ENCODE measurements around the gene FAM177A1.
"Not testable (repeated sequence)": the region's sequence is repeated elsewhere in the genome, so short reads cannot be mapped to it uniquely, and the experiment has no call there.

FAM177A1 gene, protein sequence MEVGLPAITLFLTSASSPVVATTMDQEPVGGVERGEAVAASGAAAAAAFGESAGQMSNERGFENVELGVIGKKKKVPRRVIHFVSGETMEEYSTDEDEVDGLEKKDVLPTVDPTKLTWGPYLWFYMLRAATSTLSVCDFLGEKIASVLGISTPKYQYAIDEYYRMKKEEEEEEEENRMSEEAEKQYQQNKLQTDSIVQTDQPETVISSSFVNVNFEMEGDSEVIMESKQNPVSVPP

DNA sequence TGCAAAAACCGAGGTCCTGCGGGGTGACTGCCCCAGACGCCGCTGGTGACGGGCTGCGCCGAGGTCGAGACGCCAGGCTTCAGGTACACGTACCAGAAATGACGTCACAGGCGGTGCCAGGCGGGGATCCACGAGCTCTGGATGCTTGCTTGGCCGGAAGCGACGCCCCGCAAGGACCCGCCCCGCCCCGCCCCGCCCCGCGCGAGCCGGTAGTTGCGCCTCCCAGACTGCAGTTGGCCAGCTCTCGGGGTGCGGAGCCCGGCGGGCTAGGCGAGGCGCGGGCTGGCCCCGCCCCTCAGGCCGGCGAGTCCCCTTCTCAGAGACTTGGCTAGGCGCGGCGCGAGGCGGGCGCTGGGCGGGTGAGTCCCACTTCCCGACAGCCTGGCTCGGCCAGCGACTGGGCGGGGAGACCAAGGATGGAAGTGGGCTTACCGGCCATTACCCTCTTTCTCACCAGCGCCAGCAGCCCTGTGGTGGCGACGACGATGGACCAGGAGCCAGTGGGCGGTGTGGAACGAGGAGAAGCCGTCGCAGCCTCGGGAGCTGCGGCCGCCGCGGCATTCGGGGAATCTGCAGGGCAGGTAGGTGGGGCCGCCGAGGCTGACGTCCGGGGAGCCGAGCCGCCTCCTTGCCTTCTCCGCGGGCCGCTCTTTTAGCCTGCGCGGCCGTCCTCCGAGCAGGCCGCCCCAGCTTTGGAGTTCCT lies at the start of gene FAM177A1:
Gene FAM177A1, plus strand, starts transcription at position 225 of the 703 bp plus-strand sequence. Its CDS starts 192 bp downstream, at position 417.
- DNase-seq, result peak; percentile 98

DNA sequence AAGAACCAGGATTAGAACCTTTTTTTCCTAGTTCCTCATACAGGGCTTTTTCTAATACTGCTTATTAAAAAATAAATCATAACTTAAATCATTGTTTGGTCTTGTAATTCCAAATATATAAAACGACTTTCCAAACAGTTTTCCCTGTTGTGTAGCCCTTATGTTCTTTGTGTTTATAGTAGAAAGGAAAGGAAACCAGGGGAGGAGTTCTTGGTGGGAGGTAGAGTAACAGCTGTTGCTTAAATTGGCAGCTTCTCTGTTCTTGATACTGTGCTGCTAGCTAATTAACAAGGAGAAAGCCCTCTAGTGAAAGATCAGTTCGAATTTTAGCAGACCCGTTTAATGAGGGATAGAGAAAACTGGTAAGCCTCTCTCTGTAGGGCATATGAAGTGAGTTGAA lies 48.3 kb upstream of the FAM177A1 start:
- no peak for DNase-seq

DNA sequence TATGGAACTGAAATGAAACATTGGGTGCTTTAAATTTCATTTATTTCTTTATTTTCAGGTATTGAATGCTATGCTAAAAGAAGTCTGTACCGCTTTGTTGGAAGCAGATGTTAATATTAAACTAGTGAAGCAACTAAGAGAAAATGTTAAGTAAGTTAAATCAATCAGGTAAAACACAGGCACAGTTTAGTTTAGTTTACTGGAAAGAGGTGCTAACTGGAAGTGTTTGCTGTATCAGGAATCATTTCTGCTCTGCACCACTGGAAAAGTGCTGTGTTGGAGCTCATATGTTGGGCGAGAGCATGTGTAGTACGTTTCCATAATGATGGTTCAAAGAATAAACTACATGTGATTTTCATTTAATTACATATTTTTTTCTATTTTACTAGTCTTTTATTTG lies 46.6 kb upstream of the FAM177A1 start:
- DNase-seq, result no peak

DNA sequence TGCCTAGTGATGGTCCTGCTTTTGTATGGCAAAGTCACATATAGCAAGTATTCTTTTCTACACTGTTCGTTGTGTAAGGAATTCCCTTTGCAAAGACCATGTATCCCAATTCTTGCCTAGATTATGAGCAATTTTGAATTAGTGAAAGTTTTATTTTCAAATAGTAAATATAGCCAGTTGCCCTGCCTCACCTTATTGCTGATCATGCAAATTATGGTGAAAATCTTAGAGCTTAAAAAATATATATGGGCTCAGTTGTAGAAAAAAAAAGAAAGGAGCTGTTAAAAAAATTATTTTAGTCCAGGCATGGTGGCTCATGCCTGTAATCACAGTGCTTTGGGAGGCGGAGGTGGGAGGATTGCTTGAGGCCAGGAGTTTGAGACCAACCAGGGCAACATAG lies 44.5 kb upstream of the FAM177A1 start:
- DNase-seq, result no peak

DNA sequence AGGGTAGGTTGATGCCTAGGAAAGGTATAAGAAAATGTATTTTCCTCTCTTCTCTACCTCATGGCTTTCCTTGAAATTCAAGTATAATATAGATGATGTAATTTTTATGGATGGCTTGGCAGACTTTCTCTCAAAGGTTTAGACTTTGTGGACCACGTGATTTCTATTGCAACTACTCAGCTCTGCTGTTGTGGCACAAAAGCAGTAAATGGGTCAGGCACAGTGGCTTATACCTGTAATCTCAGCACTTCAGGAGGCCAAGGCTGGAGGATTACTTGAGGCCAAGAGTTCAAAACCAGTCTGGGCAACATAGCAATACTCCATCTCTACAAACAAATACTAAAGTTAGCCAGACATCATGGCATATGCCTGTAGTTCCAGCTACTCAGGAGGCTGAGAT lies 41.2 kb upstream of the FAM177A1 start:
- DNase-seq, result no peak

DNA sequence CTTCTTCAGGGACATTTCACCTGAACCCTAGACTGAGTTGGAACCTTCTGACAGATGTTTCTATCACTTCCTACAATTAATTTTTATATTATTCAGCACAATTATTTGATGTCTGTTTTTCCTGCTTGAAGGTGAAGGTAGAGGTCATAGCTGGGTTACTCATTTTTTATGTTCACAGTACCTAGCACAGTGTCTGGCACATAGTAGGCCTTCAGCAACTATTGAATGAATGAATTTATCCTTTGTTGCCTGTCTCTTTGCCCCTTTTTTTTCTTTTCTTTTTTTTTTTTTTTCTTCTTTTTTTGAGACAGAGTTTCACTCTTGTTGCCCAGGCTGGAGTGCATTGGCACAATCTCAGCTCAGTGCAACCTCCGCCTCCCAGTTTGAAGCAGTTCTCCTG lies 29.5 kb upstream of the FAM177A1 start:
- DNase-seq, result no peak

DNA sequence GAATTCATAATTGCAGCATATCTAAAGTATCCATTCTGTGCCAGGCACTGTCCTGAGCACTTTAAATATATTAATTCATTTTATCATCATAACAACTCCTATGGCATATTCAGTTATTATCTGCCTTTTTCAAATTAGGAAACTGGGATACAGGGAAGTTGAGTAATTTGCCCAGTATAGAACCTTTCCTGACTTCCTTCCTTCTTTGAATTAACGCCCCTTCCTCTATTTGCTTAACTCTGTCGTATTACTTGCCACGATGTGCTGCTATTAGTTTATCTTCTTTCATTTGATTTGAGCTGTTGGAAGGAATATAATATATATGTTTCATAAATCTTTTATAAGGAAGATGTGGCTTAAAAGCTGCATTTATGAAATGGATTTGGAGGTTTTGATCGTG lies 25.4 kb upstream of the FAM177A1 start:
- no peak for DNase-seq

DNA sequence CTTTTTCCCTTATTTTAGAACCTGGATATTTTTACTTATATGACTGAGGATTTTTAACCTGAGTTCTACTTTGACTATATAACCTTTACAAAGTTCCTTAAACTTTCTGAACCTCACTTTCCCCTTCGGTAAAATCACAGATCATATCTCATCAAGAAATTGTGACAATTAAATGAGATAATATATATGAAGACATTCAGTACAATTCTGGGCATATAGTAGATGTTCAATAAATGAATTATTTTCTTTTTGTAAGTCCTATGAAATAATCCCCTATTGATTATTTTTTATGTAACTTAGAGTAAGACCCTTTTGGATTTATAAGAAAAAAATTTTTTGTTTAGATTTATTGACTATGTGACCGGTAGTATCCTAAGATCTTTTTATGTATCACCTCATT lies 17.6 kb upstream of the FAM177A1 start:
- DNase-seq, result no peak

DNA sequence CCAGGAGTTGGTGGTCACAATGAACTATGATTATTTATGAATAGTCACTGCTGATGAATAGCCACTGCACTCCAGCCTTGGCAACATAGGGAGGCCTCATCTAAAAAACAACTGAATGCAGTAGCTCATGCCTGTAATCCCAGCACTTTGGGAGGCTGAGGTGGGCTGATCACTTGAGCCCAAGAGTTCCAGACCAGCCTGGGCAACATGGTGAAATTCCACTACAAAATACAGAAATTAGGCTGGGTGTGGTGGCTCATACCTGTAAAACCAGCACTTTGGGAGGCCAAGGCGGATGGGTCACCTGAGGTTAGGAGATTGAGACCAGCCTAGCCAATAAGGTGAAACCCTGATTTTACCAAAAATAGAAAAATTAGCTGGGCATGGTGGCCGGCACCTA lies 13.5 kb upstream of the FAM177A1 start:
- no peak for DNase-seq

DNA sequence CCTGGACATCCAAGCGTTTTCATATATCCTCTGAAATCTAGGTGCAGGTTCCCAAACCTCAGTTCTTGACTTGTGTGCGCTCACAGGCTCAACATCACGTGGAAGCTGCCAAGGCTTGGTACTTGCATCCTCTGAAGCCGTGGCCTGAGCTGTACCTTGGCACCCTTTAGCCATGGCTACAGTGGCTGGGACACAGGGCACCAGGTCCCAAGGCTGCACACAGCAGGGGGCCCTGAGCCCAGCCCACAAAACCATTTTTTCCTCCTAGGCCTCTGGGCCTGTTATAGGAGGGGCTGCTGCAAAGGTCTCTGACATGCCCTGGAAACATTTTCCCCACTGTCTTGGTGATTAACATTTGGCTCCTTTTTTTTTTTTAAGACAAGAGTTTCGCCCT lies 11.6 kb upstream of the FAM177A1 start:
- DNase-seq, result no peak

DNA sequence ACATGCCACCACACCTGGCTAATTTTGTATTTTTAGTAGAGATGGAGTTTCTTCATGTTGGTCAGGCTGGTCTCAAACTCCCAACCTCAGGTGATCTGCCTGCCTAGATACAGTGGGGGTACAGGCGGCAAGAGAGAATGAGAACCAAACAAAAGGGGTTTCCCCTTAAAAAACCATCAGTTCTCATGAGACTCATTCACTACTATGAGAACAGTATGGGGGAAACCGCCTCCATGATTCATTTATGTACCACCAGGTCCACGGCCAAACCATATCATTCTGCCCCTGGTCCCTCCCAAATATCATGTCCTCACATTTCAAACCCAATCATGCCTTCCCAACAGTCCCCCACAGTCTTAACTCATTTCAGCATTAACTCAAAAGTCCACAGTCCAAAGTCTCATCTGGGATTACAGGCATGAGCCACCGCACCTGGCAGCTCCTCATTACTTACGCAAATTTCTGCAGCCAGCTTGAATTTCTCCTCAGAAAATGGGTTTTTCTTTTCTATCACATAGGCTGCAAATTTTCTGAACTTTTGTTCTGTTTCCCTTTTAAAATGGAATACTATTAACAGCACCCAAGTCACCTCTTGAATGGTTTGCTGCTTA lies 11.0 kb upstream of the FAM177A1 start:
- DNase-seq, result not testable (repeated sequence)

DNA sequence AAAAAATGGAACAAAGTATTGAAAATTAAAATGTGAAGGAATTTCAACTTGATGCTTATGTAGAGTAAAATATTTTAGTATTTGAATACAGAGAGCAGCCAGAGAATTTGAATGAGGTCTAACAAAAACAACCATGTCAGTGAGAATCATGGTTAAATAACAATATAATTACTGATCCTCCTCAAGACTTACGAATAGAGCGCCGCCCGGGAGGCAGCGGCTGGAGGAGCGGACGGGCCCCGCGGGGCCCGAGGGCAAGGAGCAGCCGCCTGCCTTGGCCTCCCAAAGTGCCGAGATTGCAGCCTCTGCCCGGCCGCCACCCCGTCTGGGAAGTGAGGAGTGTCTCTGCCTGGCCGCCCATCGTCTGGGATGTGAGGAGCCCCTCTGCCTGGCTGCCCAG lies 7.8 kb upstream of the FAM177A1 start:
- not testable (repeated sequence) for DNase-seq

DNA sequence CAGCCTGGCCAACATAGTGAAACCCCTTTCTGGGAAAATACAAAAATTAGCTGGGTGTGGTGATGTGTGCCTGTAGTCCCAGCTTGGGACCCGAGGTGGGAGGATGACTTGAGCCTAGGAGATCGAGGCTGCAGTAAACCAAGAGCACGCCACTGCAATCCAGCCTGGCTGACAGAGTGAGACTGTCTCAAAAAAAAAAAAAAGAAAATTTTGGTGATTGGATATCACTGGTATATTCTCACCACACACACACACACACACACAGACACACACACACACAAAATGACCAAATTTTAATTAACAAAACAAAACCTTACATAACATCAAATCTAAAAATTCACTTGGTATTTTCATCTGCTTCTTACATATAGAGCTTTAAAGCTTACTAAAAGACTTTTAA lies 3.4 kb upstream of the FAM177A1 start:
- DNase-seq, result no peak

DNA sequence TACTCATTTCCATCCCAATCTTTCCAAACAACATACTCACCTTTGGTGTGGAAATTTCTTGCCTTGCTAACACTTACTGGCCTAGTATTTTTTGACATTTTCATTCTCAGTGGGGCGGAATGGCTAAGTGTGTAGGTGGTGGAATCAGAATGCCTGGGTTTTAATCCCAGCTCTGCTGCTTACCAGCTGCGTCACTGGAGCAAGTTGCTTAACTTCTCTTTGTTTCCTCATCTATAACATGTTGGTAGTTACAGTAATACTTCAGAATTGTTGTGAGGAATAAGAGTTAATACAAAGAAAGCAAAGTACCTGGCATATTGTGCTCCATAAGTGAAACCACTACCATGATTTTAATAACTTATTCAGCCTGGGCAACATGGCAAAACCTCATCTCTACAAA lies 3.0 kb upstream of the FAM177A1 start:
- DNase-seq, result no peak

DNA sequence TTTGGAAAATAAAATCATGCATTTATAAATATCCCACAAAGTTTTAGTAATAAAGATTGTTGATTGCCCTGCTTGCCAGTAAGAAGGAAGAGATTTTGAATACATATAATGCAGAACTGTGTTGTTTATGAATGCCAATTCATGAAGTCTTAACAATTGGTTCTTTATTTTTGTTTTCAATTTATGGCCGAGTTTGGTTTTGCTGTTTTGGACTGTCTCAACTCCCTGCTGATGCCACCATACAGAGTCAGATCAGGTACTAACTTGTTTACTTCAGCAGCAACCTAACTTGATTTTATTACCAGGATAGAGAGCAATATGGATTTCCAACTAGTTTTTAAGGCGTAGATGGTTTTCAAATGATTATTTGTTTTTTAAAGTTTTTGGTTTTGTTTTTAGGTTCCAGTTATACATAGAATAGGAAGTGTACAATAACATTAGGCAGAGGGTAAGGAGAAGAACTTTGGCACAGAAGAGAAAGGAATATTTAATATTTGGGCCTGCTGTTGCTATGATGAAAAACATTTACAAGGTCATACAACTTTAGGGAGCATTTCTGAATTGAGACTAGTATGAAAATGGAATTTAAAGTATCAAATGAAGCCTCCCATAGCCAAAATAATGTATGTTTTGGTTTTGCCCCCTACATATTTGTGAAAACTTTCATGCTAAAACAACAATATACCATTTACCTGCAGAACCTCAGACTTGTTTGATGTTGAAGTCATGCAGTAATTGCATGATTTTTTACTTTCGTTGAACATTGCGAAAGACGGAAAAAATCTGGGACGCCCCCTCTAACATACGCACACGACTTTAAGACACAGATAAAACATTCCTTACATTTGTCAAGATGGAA lies 904 bp upstream of the FAM177A1 start:
- no peak for DNase-seq

DNA sequence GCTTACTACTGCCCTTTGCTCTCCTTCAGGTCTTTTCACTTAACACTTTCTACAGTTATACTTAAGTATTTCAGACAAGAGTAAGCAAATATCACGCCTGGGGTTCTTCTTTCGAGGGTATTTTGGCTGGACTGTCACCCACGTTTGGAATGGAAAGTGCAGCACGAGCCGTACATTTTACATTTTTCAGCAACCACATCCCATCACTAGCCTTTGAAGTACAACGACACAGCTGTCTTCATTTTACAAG lies 349 bp upstream of the FAM177A1 start:
- DNase-seq, result no peak

DNA sequence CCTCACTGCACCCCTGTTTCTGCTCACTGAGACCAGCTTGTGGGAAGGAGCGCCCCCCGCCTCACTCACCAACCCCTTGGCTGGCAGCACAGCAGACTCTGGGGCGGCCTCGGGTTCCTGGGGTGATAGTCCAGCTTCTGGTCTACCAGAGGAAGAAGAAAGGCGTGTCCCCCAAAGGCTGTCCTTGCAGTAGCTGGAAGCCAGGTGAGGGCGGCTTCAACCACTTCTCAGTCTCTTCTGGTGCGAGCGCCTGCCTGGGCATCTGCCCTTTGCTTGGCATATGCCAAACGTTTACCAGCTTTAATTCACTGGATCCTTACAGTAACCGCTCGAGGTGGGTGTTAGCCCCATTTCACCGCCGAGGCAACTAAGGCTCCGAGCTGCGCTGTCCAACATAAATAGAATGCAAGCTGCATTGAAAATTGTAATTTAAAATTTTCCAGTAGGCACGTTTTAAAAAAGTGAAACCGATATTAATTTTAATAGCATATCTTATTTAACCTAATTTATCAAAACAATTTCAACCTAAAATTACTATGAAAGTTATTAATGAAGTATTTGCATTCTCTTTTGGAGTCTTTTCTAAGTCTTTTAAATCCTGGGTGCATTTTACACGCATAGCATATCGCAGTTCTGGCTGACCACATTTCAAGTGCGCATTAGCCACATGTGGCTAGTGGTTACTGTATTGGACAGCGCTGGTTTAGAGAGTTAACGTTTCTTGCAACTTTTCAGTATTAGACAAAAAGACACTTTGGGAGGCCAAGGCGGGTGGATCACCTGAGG lies 872 bp downstream of the FAM177A1 start:
- peak; percentile 76 for DNase-seq

DNA sequence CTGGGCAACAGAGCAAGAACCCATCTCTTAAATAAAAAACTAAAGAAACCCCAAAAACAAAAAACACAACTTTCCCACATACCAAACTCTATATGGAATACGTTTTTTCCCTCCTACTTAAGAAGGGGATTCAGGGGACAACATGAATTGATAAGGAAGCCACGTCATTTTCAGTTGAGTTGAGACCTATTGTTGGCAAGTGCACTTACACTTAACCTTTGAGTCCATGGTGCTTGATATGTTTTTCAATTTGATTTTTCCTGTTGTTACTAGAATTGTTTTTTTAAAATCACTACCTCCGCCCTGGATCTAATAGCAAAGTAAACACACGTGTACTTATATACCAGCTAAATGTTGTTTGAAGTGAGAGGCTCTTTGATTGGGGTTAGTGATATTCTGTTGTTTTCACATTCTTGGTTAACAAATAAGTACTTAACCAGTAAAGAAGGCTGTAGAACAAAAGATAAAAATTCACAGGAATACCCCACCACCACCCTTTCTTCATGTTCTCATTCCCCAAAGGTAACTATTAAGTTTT lies 2.0 kb downstream of the FAM177A1 start:
- DNase-seq, result no peak

DNA sequence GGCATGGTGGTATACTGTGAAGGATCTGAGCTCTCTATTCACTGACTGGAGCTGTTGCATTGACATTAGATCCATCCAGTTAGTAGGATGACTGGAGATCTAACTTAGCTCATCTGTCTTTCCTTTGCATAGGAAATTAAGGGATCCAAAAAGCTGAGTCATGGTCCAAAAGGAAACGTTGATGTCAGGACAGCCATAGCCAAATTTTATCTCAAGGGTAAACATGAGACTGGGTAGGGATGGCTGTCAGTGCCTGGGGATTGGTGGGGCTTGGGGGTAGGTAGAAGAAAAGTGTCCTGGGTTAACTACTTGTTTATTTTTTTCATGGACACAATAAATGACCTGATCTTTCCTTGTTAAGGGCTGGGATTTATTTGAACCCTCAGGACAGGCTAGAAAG lies 4.6 kb downstream of the FAM177A1 start:
- peak; percentile 60 for DNase-seq

DNA sequence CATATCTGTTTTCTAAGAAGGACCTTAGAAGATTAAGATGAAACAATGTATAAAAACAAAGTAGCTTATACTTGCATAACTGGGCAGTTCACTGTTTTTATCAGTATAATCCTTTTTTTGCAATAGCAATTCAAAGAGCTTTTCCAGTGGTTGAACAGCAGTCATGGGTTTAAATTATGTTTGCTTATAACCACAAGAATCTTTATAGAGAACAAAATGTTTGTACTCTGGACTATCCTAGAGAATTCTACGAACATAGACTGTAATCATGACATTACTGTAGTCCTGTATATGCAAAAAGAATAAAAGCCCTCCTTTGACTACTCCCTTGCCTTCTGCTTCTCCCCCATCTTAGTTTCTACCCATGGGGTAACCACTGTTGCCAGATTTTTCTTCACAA lies 5.7 kb downstream of the FAM177A1 start:
- no peak for DNase-seq

DNA sequence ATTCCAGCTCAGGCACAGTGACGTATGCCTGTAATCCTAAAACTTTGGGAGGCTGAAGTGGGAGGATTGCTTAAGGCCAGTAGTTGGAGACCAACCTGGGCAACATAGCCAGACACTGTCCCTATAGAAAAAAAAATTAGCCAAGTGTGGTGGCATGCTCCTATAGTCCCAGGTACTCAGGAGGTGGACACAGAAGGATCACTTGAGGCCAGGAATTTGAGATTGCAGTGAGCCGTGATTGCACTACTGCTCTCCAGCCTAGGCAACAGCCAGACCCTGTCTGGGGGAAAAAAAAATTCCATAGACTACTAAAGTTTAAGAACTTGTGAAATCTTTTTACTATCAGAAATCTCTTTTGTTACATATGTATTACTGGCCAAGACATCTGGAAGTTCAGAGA lies 6.6 kb downstream of the FAM177A1 start:
- no peak for DNase-seq

DNA sequence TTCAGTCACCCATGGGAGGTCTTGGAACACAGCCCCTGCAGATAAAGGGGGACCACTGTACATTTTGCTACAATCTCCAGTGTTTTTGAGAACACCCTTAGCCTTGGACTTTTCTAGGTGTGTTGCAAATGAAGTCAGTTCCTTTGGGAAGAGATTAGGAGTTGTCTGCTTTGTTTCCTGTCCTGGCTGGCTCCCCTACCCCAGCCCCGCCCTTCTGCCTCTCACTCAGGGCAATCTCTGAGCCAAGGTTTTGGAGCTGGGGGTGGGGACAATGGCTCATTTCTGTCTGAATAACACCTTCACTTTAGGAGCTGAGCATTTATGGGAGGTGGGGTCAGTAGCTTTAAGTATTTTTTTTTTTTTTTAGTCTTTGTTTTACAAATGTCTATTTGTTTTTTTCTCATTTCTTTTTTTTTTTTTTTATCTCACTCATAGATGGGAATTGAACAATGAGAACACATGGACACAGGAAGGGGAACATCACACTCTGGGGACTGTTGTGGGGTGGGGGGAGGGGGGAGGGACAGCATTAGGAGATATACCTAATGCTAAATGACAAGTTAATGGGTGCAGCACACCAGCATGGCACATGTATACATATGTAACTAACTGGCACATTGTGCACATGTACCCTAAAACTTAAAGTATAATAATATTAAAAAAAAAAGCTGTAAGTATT lies 15.2 kb downstream of the FAM177A1 start:
- DNase-seq, result peak; percentile 56

Measured in hematopoietic multipotent progenitor cell treated with erythropoietin and hydrocortisone succinate and interleukin-3 and kit ligand, for 6 days (in vitro differentiated cells).